Astrocyte of the spinal cord (primary cell): Measurements from ENCODE around the gene TCN1.
"Not testable (repeated sequence)": the region's sequence is repeated elsewhere in the genome, so short reads cannot be mapped to it uniquely, and the experiment has no call there.

Source experiments
- DNase-seq: peaks from one replicate; pipeline ENCODE4 v3.0.0; 2011; ENCODE audit warnings: low read depth, low spot score
- H3K4me3 ChIP-seq: 2 replicates; pipeline ENCODE4 v1.5.1; 2011; ENCODE audit warnings: low read depth, mild to moderate bottlenecking, low read length, moderate library complexity
- CTCF ChIP-seq: IDR thresholded peaks from 2 replicates; pipeline ENCODE4 v1.5.1; 2012; ENCODE audit warnings: low read depth, mild to moderate bottlenecking, low read length, inconsistent platforms
- in situ Hi-C: cut with HindIII; loops from 2 replicates; pipeline ENCODE4 v1.10.0; 2017; ENCODE audit warnings: low sequenced_read_pairs

Gene TCN1

GRCh38 chr11:59829358-59829757, 36.9 kb downstream of the TCN1 start:
- no peak for DNase-seq
- no peak overlapping the region for H3K4me3 ChIP-seq
- in situ Hi-C loops: no loop called here
- no peak for TF ChIP-seq CTCF

- no peak overlapping the region for H3K4me3 ChIP-seq
- peak; percentile 34 for DNase-seq
- peak; percentile 51 for TF ChIP-seq CTCF
- in situ Hi-C loops: no loop called here
These were observed 43.2 kb downstream of the TCN1 start for GRCh38 chr11:59822989-59823566.

GRCh38 chr11:59818572-59818971, 47.7 kb downstream of the TCN1 start:
- no peak for TF ChIP-seq CTCF
- no peak for DNase-seq
- in situ Hi-C loops: no loop called here
- no peak overlapping the region for H3K4me3 ChIP-seq

- H3K4me3 ChIP-seq, in situ Hi-C loops, DNase-seq: not testable (repeated sequence)
These were observed 49.9 kb downstream of the TCN1 start for GRCh38 chr11:59816434-59816833.

- in situ Hi-C loops: no loop called here
- no peak for DNase-seq
- no peak overlapping the region for H3K4me3 ChIP-seq
- no peak for TF ChIP-seq CTCF
These were observed 50.5 kb downstream of the TCN1 start for GRCh38 chr11:59815754-59816153.

- no peak for DNase-seq
- in situ Hi-C loops: no loop called here
- TF ChIP-seq CTCF: no peak
- no peak overlapping the region for H3K4me3 ChIP-seq
These were observed 52.3 kb downstream of the TCN1 start for GRCh38 chr11:59814021-59814420.

- DNase-seq: no peak
- TF ChIP-seq CTCF: no peak
- in situ Hi-C loops: no loop called here
- H3K4me3 ChIP-seq: no peak overlapping the region
These were observed 52.9 kb downstream of the TCN1 start for GRCh38 chr11:59813364-59813763.
